GM12878 (cell line): ENCODE results near the gene C17orf107. TPM values are rescaled to one million over a fixed set of nuclear protein-coding genes. Genes with fewer than 3 reads are reported as not detected.

Experiments used
- ATAC-seq: fragments of 200-7000 bp; cut with Tn5 transposase; 3 replicates; pipeline ENCODE4 v1.9.1; 2020; ENCODE audit warnings: mild to moderate bottlenecking, moderate library complexity
- BruUV-seq: library from RNA; stranded (reverse); fragments of 400-500 nt; replicated peaks from 2 replicates; lab custom pipeline; 2021; lab: Mats Ljungman, UMichigan
- CTCF ChIA-PET: fragments of 300-600 bp; sonication (Branson Sonifier 250); formaldehyde crosslinking; extraction: SDS; loops from one replicate; lab custom pipeline; 2021; ENCODE audit warnings: inconsistent platforms; lab: Yijun Ruan, JAX
- POLR2A ChIA-PET: fragments of 350-600 bp; formaldehyde crosslinking; extraction: SDS; loops from one replicate; lab custom pipeline; 2021; ENCODE audit warnings: inconsistent platforms; lab: Charles Lee
- RAD21 ChIA-PET: fragments of 300-600 bp; sonication (Branson Sonifier 250); formaldehyde crosslinking; loops from one replicate; lab custom pipeline; 2023; ENCODE audit warnings: antibody characterized with exemption; ENCODE audit not compliant: unreplicated experiment; lab: Charles Lee
- SMC1A ChIA-PET: fragments of 300-600 bp; sonication (Branson Sonifier 250); formaldehyde crosslinking; loops from one replicate; lab custom pipeline; 2023; ENCODE audit not compliant: unreplicated experiment, uncharacterized antibody; lab: Charles Lee
- DNase-seq: peaks from one replicate; pipeline ENCODE4 v3.0.0-alpha.2; 2011; ENCODE audit warnings: low read depth, low spot score
- FAIRE-seq: peaks from 3 replicates; lab custom pipeline; 2011; peaks lifted over from hg19 to GRCh38; lab: Jason Lieb, UNC
- H2AFZ ChIP-seq: 2 replicates; pipeline ENCODE4 v1.6.0; 2011; ENCODE audit warnings: low read depth, low read length, control low read depth; ENCODE audit not compliant: control insufficient read depth
- H3K27ac ChIP-seq: 2 replicates; pipeline ENCODE4 v1.5.1; 2011; ENCODE audit warnings: control low read depth; ENCODE audit not compliant: control insufficient read depth, insufficient read depth
- H3K27me3 ChIP-seq, 2 experiments: replicated peaks in 1 of 2; 2 replicates each; pipeline versions ENCODE4 v1.6.0 to v1.6.1; 2011; ENCODE audit warnings: low read length in 1 of 2; ENCODE audit not compliant: control insufficient read depth in 2 of 2, insufficient read depth in 2 of 2
- H3K36me3 ChIP-seq, 2 experiments: 2 replicates each; pipeline ENCODE4 v1.5.1; 2011; ENCODE audit warnings: low read length in 1 of 2; ENCODE audit not compliant: control insufficient read depth in 2 of 2, insufficient read depth in 2 of 2
- H3K4me1 ChIP-seq: 2 replicates; pipeline ENCODE4 v1.6.1; 2011; ENCODE audit warnings: mild to moderate bottlenecking, low read length, moderate library complexity, mixed read lengths; ENCODE audit not compliant: control insufficient read depth, insufficient read depth
- H3K4me2 ChIP-seq: 2 replicates; pipeline ENCODE4 v1.6.0; 2011; ENCODE audit warnings: control low read depth; ENCODE audit not compliant: control insufficient read depth, insufficient read depth
- H3K4me3 ChIP-seq: fragments of 200-600 bp; sonication (generic); 2 replicates; pipeline ENCODE4 v1.5.1; 2016
- H3K79me2 ChIP-seq: 2 replicates; pipeline ENCODE4 v1.6.0; 2011; ENCODE audit warnings: low read length; ENCODE audit not compliant: control insufficient read depth, insufficient read depth
- H3K9ac ChIP-seq: 2 replicates; pipeline ENCODE4 v1.8.0; 2011; ENCODE audit warnings: low read length, control low read depth, mixed read lengths; ENCODE audit not compliant: control insufficient read depth, insufficient read depth
- H3K9me3 ChIP-seq: replicated peaks from 3 replicates; pipeline ENCODE4 v1.5.1; 2011; ENCODE audit warnings: mild to moderate bottlenecking, low read length; ENCODE audit not compliant: control insufficient read depth, insufficient read depth
- H4K20me1 ChIP-seq: 2 replicates; pipeline ENCODE4 v1.6.0; 2011; ENCODE audit not compliant: control insufficient read depth, insufficient read depth
- ATF2 ChIP-seq: IDR thresholded peaks from 2 replicates; pipeline ENCODE4 v1.6.1; 2012; ENCODE audit warnings: low read length, inconsistent platforms
- BCL11A ChIP-seq: IDR thresholded peaks from 2 replicates; pipeline ENCODE4 v1.6.1; 2011; ENCODE audit warnings: low read depth, low read length
- FOS ChIP-seq: IDR thresholded peaks from 3 replicates; pipeline ENCODE4 v1.6.1; 2011; ENCODE audit warnings: borderline replicate concordance; ENCODE audit not compliant: insufficient read length; ENCODE audit errors: extremely low read depth
- FOXM1 ChIP-seq: IDR thresholded peaks from 2 replicates; pipeline ENCODE4 v1.6.1; 2012; ENCODE audit warnings: low read depth, mild to moderate bottlenecking, inconsistent platforms, low read length, moderate library complexity
- GABPA ChIP-seq: IDR thresholded peaks from 2 replicates; pipeline ENCODE4 v1.6.1; 2014; ENCODE audit warnings: antibody characterized with exemption, low read depth, mild to moderate bottlenecking, inconsistent platforms
- GATAD2B ChIP-seq: fragments of 450-650 bp; conservative IDR thresholded peaks from 2 replicates; pipeline ENCODE4 v1.6.1; 2017; ENCODE audit warnings: low read depth, mild to moderate bottlenecking, moderate library complexity
- MEF2B ChIP-seq: fragments of 450-650 bp; IDR thresholded peaks from 2 replicates; pipeline ENCODE4 v1.6.1; 2018; ENCODE audit warnings: mild to moderate bottlenecking, moderate library complexity; ENCODE audit not compliant: partially characterized antibody, poor library complexity, severe bottlenecking
- MTA3 ChIP-seq: IDR thresholded peaks from 2 replicates; pipeline ENCODE4 v1.6.1; 2012; ENCODE audit warnings: low read length, inconsistent platforms, borderline replicate concordance
- MYC ChIP-seq: IDR thresholded peaks from 2 replicates; pipeline ENCODE4 v1.6.1; 2011; ENCODE audit warnings: mild to moderate bottlenecking, low read length, moderate library complexity, inconsistent platforms; ENCODE audit not compliant: insufficient read depth, insufficient replicate concordance, insufficient read length, severe bottlenecking
- NR2C2 ChIP-seq: IDR thresholded peaks from 2 replicates; pipeline ENCODE4 v1.6.1; 2011; ENCODE audit warnings: borderline replicate concordance, low read depth; ENCODE audit not compliant: control insufficient read depth, insufficient read length
- POLR2A ChIP-seq: IDR thresholded peaks from 2 replicates; pipeline ENCODE4 v1.6.1; 2011; ENCODE audit warnings: low read depth, mild to moderate bottlenecking, low read length
- POLR2AphosphoS2 ChIP-seq: IDR thresholded peaks from 2 replicates; pipeline ENCODE4 v1.6.1; 2011; ENCODE audit warnings: low read depth, mild to moderate bottlenecking, low read length, improper control_type of control experiment, moderate library complexity
- SP1 ChIP-seq: IDR thresholded peaks from one replicate; pipeline ENCODE4 v1.6.1; 2011; ENCODE audit warnings: low read depth, low read length
- STAT1 ChIP-seq: fragments of 450-650 bp; conservative IDR thresholded peaks from 2 replicates; pipeline ENCODE4 v1.6.1; 2014; ENCODE audit warnings: antibody characterized with exemption, mild to moderate bottlenecking
- YBX1 ChIP-seq: fragments of 450-650 bp; IDR thresholded peaks from 2 replicates; pipeline ENCODE4 v1.6.1; 2016; ENCODE audit warnings: antibody characterized with exemption
- ZNF274 ChIP-seq: IDR thresholded peaks from one replicate; pipeline ENCODE4 v1.8.0; 2011; ENCODE audit not compliant: insufficient read length, insufficient read depth
- WGBS: methylation state at CpG from one replicate; pipeline ENCODE4 v1.1.6; 2016; ENCODE audit warnings: low lambda C conversion rate; ENCODE audit not compliant: insufficient replicate concordance, insufficient coverage; ENCODE audit errors: missing lambda C conversion rate; 5-methylcytosine and 5-hydroxymethylcytosine counted together
- in situ Hi-C: fragments of 300-500 bp; cut with MboI; formaldehyde crosslinking; loops from 9 replicates; pipeline ENCODE4 v1.14.3; 2018; ENCODE audit warnings: mixed read lengths
- intact Hi-C: fragments of 100-400 bp; cut with micrococcal nuclease; formaldehyde crosslinking; loops from one replicate; pipeline ENCODE4 v1.14.2; 2022; ENCODE audit not compliant: unreplicated experiment
- polyA plus RNA-seq, 11 experiments: library from polyadenylated mRNA; depleted of rRNA in 4 of 11; unstranded in 6 of 11; stranded (reverse) in 5 of 11; fragments of >200 nt; fragmentation: Nextera tagmentation in 4 of 11; fragmentation: Illumina TruSeq in 1 of 11; extraction: Ambion mirVana in 4 of 11; extraction: Trizol in 1 of 11; gene quantifications; 1 replicate in 1 of 11; 2 replicates in 10 of 11; pipeline versions ENCODE4 v1.2.1 to v1.2.3, GENCODE V29; 2011 to 2016; ENCODE audit warnings: inconsistent platforms in 2 of 11, missing spikeins in 2 of 11, low read depth in 1 of 11
- total RNA-seq, 4 experiments: library from RNA; depleted of rRNA in 3 of 4; stranded (reverse); fragments of >200 nt in 3 of 4; fragmentation: Illumina TruSeq in 1 of 4; extraction: Trizol in 1 of 4; gene quantifications; 2 replicates each; pipeline versions ENCODE4 v1.2.1 to v1.2.3, GENCODE V29; 2013 to 2021
- TF ChIP-seq, protein P1 (sequence below): IDR thresholded peaks from 2 replicates; pipeline ENCODE4 v1.6.1; 2012; ENCODE audit warnings: improper control_type of control experiment, low read depth, low read length; ENCODE audit not compliant: insufficient replicate concordance

The C17orf107 gene
- total and polyA plus RNA-seq, 10 of the 15 experiments (the other 5 are each of a cell fraction or from before 2014, with no cell fraction given): 0.05 to 0.46 (median 0.11) TPM; not detected in 3

- intact Hi-C loops (no loop called here), in situ Hi-C loops (no loop called here)
- peak overlapping the region; percentile 72 for H2AFZ ChIP-seq
- peak overlapping the region; percentile 85 for H3K27ac ChIP-seq
- FAIRE-seq (no peak), ATAC-seq (peak; percentile 19), DNase-seq (no peak)
- H4K20me1 ChIP-seq: peaks cover 5% of the 10 kb centered on the region; the same call in 1 of the 2 replicates
- WGBS: under 1% methylated on average over 42 of the region's 52 CpGs
- no peaks in the 10 kb centered on the region for H3K9me3 ChIP-seq
- BruUV-seq: TSS peak; percentile 60
- H3K79me2 ChIP-seq: peaks cover 46% of the 10 kb centered on the region
- CTCF ChIA-PET: interaction anchor here (1.6 to 3.4 kb wide), 5 partner anchors 11 to 112 kb away, joined by 4 to 23 read pairs (median 8); partner anchors contain the start of genes RNF167, SLC25A11 and SPAG7
- H3K4me3 ChIP-seq: peak overlapping the region; percentile 72
- RAD21 ChIA-PET: interaction anchor here (2.0 to 9.8 kb wide), 2 partner anchors 10 to 15 kb away, joined by 7 to 73 read pairs; partner anchors contain the start of genes RNF167, SLC25A11 and SPAG7
- H3K4me1 ChIP-seq: peaks cover 20% of the 10 kb centered on the region
- H3K36me3 ChIP-seq: peaks cover 10 to 12% of the 10 kb centered on the region in 2 experiments
- peak overlapping the region; percentile 97 for H3K9ac ChIP-seq
- SMC1A ChIA-PET: interaction anchor here (3.2 kb wide), 1 partner anchor 16 kb away, joined by 24 read pairs; the partner anchor contains the start of gene SPAG7
- POLR2A ChIA-PET: interaction anchor here (1.0 to 17.5 kb wide), 4 partner anchors 10 to 15 kb away, joined by 3 to 272 read pairs (median 6); partner anchors contain the start of genes RNF167, SLC25A11 and SPAG7
- no peaks in the 10 kb centered on the region for H3K27me3 ChIP-seq
- peak overlapping the region; percentile 93 for H3K4me2 ChIP-seq
- TF ChIP-seq YBX1 (no peak), ZNF274 (no peak), BCL11A (0 out of 2 replicates have a peak, but pooled peaks have one; percentile 22), MEF2B (no peak), ATF2 (no peak), FOS (no peak), NR2C2 (no peak), MYC (no peak), MTA3 (no peak), GATAD2B (no peak; the same call in 1 of the 2 replicates), POLR2AphosphoS2 (no peak), STAT1 (0 out of 2 replicates have a peak, but pooled peaks have one; percentile 38), POLR2A (peak; percentile 66), GABPA (no peak), SP1 (no peak), FOXM1 (no peak)
- TF ChIP-seq, protein P1, sequence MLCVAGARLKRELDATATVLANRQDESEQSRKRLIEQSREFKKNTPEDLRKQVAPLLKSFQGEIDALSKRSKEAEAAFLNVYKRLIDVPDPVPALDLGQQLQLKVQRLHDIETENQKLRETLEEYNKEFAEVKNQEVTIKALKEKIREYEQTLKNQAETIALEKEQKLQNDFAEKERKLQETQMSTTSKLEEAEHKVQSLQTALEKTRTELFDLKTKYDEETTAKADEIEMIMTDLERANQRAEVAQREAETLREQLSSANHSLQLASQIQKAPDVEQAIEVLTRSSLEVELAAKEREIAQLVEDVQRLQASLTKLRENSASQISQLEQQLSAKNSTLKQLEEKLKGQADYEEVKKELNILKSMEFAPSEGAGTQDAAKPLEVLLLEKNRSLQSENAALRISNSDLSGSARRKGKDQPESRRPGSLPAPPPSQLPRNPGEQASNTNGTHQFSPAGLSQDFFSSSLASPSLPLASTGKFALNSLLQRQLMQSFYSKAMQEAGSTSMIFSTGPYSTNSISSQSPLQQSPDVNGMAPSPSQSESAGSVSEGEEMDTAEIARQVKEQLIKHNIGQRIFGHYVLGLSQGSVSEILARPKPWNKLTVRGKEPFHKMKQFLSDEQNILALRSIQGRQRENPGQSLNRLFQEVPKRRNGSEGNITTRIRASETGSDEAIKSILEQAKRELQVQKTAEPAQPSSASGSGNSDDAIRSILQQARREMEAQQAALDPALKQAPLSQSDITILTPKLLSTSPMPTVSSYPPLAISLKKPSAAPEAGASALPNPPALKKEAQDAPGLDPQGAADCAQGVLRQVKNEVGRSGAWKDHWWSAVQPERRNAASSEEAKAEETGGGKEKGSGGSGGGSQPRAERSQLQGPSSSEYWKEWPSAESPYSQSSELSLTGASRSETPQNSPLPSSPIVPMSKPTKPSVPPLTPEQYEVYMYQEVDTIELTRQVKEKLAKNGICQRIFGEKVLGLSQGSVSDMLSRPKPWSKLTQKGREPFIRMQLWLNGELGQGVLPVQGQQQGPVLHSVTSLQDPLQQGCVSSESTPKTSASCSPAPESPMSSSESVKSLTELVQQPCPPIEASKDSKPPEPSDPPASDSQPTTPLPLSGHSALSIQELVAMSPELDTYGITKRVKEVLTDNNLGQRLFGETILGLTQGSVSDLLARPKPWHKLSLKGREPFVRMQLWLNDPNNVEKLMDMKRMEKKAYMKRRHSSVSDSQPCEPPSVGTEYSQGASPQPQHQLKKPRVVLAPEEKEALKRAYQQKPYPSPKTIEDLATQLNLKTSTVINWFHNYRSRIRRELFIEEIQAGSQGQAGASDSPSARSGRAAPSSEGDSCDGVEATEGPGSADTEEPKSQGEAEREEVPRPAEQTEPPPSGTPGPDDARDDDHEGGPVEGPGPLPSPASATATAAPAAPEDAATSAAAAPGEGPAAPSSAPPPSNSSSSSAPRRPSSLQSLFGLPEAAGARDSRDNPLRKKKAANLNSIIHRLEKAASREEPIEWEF: no peak
Measured at GRCh38 chr17:4950075-4950745, 50.9 kb downstream of the C17orf107 start.
